Activated CD8-positive, alpha-beta memory T cell treated with anti-CD3 and anti-CD28 coated beads, Interleukin-2, amount 10 ng/mL, durations not matched to agents 7 days and 5 days (primary cell): ENCODE data around the gene PDZD2. TPM values are rescaled to one million over a fixed set of nuclear protein-coding genes. Genes with fewer than 3 reads are reported as not detected.

Experiments
- ATAC-seq: fragments of 150-1000 bp; cut with Tn5 transposase; one replicate; pipeline ENCODE4 v1.10.0; 2021; ENCODE audit warnings: moderate library complexity
- CTCF ChIA-PET: fragments of 350-600 bp; sonication (Branson Sonifier 250); formaldehyde crosslinking; loops from one replicate; lab custom pipeline; 2021; ENCODE audit warnings: antibody characterized with exemption; lab: Charles Lee
- DNase-seq: peaks from one replicate; pipeline ENCODE4 v3.0.0-alpha.2; 2020
- H3K27ac Mint-ChIP-seq: one replicate; pipeline ENCODE4 v1.8.0; 2021; ENCODE audit warnings: mild to moderate bottlenecking, mixed read lengths
- H3K27me3 Mint-ChIP-seq: one replicate; pipeline ENCODE4 v1.8.0; 2021; ENCODE audit warnings: mixed read lengths
- H3K36me3 Mint-ChIP-seq: one replicate; pipeline ENCODE4 v1.8.0; 2021; ENCODE audit warnings: mild to moderate bottlenecking, mixed read lengths
- H3K4me1 Mint-ChIP-seq: one replicate; pipeline ENCODE4 v1.8.0; 2021; ENCODE audit warnings: mixed read lengths
- H3K4me3 Mint-ChIP-seq: one replicate; pipeline ENCODE4 v1.8.0; 2021; ENCODE audit warnings: mild to moderate bottlenecking, moderate library complexity, mixed read lengths
- H3K9me3 Mint-ChIP-seq: one replicate; pipeline ENCODE4 v1.8.0; 2022; ENCODE audit warnings: low read depth, mixed read lengths
- total RNA-seq, 2 experiments: library from RNA; stranded (reverse); gene quantifications; one replicate each; pipeline ENCODE4 v1.2.3, GENCODE V29; 2021

The PDZD2 gene
- total RNA-seq, 2 experiments from 2014 or later, result not detected

DNA sequence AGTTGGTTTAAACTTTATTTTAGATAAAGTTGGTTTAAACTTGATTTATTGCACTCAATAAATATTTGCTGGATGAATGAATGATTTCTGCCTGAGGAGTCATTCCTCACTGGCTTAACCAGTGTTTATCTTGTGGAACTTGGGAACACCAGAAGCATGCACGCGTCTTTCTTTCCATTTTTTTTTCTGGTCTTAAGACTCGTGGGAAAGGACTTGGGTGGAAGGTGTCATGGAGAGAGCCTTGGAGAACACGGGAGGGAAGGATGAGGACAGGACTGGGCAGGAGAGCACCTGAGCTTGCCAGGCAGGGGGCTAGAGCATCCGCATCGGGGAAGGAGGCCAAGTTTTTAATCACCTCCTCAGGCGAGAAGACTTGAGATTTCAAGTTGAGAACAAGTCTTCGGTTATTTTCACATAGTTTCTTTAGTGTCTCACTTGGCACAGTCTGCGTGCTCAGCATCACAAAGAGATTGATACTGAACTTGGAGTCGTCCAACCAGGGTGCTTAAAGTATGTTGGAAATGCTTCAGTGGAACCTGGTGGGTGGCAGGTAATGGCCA is 144.2 kb downstream of the PDZD2 start:
- no peak for ATAC-seq
- Mint-ChIP-seq H3K27me3 (no peaks in the 10 kb centered on the region), H3K4me1 (no peaks in the 10 kb centered on the region), H3K36me3 (no peaks in the 10 kb centered on the region), H3K9me3 (no peaks in the 10 kb centered on the region), H3K27ac (no peak overlapping the region), H3K4me3 (no peak overlapping the region)
- DNase-seq, result no peak
- CTCF ChIA-PET, result no interaction called here

DNA sequence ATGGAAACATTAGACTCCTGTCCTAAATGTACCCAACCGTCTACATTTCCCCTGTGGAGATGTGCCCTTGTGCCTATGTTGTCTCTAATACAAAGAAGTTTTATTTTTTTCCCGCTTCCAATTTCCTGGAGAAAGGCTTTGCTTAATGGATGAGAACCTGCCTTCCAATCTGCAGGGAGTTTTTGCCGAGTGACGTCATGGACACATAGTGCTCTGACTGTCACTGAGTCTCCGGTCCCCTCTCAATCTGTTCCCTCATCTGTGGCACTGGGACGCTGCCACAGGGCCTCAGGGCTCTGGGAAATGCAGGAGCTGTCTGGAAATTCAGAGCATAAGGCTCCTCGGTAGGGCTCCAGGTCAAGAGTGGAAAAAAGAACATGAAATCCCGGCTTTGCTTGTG is 144.8 kb downstream of the PDZD2 start:
- no peaks in the 10 kb centered on the region for H3K27me3 Mint-ChIP-seq
- CTCF ChIA-PET, result no interaction called here
- no peak overlapping the region for H3K4me3 Mint-ChIP-seq
- ATAC-seq (no peak), DNase-seq (no peak)
- no peaks in the 10 kb centered on the region for H3K4me1 Mint-ChIP-seq
- H3K27ac Mint-ChIP-seq, result no peak overlapping the region
- H3K36me3 Mint-ChIP-seq, result no peaks in the 10 kb centered on the region
- no peaks in the 10 kb centered on the region for H3K9me3 Mint-ChIP-seq

DNA sequence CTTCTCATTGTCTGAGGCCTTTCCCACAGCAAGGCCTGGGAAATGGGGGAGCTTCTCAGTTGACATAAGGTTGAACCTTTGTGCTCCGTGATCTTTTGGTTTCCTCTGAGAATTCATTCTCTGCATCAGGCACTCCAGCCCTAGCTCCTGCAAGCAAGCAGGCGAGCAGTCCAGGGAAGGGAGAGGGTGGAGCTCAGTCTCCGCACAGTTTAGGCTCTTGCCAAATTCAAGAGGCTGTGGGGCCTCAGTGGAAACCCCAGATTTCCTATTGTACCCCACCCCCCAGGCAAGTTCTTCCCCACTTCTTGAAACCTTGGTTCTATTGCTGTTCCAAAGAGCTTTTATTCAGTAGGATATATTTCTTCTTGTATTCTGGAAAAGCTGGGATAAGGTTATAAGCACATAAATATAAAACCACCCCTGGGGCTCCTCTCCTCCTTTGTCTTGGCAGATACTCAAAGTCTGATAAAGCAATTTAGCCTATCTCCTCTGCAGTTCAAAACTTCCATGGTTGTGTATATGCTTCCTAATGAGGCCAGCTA is 147.2 kb downstream of the PDZD2 start:
- CTCF ChIA-PET, result no interaction called here
- ATAC-seq, result no peak

DNA sequence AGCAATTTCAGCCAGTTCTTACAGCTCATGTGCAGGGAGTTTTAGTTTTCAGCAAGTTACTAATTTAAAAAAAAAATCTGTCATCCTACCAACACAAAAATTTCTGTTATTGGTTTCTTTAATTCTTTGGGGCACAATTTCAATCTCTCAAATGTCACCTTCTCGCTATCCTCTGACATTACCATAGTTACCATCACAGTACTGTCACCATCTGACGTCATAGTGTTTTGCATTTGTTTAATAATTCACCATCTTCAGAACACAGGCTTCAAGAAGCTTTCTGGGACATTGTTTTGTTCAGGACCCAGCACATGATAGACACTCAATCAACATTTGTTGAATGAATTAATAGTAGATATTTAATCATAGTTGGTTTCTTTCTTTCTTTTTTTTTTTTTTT is 155.1 kb downstream of the PDZD2 start:
- Mint-ChIP-seq H3K4me3 (no peak overlapping the region), H3K9me3 (no peaks in the 10 kb centered on the region), H3K4me1 (no peaks in the 10 kb centered on the region), H3K27ac (no peak overlapping the region), H3K36me3 (no peaks in the 10 kb centered on the region), H3K27me3 (no peaks in the 10 kb centered on the region)
- DNase-seq, result no peak
- ATAC-seq, result no peak
- CTCF ChIA-PET, result no interaction called here

More for the DNA sequence above, 147.2 kb downstream of the PDZD2 start:
- Mint-ChIP-seq H3K4me3 (no peak overlapping the region), H3K27me3 (no peaks in the 10 kb centered on the region), H3K27ac (no peak overlapping the region), H3K9me3 (no peaks in the 10 kb centered on the region), H3K4me1 (no peaks in the 10 kb centered on the region), H3K36me3 (no peaks in the 10 kb centered on the region)
- no peak for DNase-seq

DNA sequence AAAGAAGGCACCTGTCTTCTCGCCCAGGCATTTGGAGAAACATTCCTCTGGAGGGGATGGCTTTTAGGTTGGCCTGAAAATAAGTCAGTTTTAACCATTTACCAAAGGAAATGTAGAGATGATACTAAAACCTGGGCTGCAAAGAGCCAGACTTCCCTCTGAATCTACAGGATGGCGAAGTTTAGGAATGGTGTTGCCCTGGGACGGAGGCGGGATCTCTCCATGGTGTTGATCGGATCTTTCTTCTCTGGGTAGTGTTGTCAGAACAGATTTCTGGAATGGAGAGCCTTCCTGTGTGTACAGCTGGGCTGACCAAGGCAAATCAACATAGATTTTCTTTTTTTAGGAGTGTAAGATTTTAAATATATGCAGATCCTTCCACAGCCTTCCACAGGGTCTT is 159.2 kb downstream of the PDZD2 start:
- peaks cover 3% of the 10 kb centered on the region for H3K4me1 Mint-ChIP-seq
- H3K27me3 Mint-ChIP-seq, result no peaks in the 10 kb centered on the region
- CTCF ChIA-PET, result no interaction called here
- H3K27ac Mint-ChIP-seq, result no peak overlapping the region
- H3K36me3 Mint-ChIP-seq, result no peaks in the 10 kb centered on the region
- no peaks in the 10 kb centered on the region for H3K9me3 Mint-ChIP-seq
- H3K4me3 Mint-ChIP-seq, result no peak overlapping the region
- ATAC-seq (no peak), DNase-seq (no peak)

DNA sequence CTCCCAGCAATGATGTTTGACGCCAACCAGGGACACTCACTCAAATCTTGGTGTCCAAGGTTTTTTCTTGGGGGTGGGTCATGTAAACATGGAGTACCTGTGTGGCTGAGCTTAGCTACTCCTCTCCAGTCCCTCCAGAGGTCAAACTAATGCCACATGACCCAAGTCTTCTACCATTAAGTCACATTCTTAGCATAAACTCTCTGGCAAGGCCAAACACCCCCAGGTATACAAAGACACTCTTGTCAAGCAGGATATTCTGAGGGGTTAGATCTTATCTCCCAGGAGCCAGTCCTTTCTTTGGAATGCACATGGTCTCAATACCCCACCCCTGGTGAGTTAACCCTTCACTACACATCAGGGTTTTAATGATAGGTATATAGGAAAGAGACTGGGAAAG is 161.4 kb downstream of the PDZD2 start:
- ATAC-seq (no peak), DNase-seq (no peak)
- Mint-ChIP-seq H3K36me3 (no peaks in the 10 kb centered on the region), H3K4me3 (no peak overlapping the region), H3K4me1 (peaks cover 3% of the 10 kb centered on the region), H3K27me3 (no peaks in the 10 kb centered on the region), H3K27ac (no peak overlapping the region), H3K9me3 (no peaks in the 10 kb centered on the region)
- CTCF ChIA-PET, result no interaction called here

DNA sequence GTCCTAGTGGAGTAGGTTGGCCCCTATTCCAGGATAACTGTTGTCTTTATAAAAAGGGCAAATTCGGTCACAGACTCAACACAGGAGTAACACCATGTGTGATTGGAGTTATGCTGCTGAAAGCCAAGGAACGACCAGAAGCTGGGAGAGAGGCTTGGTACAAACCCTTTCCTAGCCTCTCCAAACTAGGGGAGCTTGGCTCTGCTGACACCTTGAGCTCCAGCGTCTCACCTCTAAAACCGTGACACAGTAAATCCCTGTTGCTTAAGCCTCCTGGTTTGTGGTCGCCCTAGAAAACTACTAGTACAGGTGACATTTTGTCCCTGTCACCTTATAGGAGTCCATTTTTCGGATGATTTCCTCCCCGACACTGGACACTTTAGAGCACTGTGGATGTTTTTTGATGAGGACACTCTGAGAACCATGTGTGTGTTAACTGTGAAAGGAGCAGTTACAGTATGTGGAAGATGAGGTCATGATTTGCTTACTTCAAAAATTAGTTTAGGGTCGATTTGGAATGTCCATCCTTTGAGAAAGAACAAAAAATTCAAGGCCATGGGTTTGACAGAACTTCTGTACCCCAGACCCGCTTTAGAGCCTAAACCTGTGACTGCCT is 167.0 kb downstream of the PDZD2 start:
- no peak overlapping the region for H3K27ac Mint-ChIP-seq
- CTCF ChIA-PET, result no interaction called here
- H3K4me3 Mint-ChIP-seq, result no peak overlapping the region
- H3K9me3 Mint-ChIP-seq, result no peaks in the 10 kb centered on the region
- ATAC-seq (no peak), DNase-seq (no peak)
- H3K36me3 Mint-ChIP-seq, result no peaks in the 10 kb centered on the region
- no peaks in the 10 kb centered on the region for H3K27me3 Mint-ChIP-seq
- H3K4me1 Mint-ChIP-seq, result peaks cover 3% of the 10 kb centered on the region

DNA sequence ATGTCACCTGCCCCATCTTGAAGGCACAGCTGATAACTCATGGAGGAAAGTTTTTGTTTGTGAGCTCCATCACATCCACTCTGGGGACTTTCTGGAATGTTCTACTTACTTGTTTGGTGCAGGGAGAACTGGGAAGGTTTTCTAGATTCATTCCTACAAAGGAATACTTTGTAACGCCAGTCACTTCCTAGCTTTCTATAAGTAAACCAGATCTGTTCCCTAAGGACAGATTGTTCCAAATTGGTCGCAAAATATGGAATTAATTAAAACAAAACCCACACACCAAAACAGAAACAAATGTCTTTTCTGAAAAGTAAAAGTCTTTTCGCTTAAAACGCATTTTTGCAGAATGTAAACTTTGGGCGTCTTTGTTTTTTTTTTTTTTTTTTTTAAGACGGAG is 167.6 kb downstream of the PDZD2 start:
- CTCF ChIA-PET, result no interaction called here
- H3K27ac Mint-ChIP-seq, result no peak overlapping the region
- H3K4me1 Mint-ChIP-seq, result no peaks in the 10 kb centered on the region
- H3K4me3 Mint-ChIP-seq, result no peak overlapping the region
- no peaks in the 10 kb centered on the region for H3K27me3 Mint-ChIP-seq
- no peaks in the 10 kb centered on the region for H3K36me3 Mint-ChIP-seq
- no peaks in the 10 kb centered on the region for H3K9me3 Mint-ChIP-seq
- ATAC-seq (no peak), DNase-seq (no peak)

DNA sequence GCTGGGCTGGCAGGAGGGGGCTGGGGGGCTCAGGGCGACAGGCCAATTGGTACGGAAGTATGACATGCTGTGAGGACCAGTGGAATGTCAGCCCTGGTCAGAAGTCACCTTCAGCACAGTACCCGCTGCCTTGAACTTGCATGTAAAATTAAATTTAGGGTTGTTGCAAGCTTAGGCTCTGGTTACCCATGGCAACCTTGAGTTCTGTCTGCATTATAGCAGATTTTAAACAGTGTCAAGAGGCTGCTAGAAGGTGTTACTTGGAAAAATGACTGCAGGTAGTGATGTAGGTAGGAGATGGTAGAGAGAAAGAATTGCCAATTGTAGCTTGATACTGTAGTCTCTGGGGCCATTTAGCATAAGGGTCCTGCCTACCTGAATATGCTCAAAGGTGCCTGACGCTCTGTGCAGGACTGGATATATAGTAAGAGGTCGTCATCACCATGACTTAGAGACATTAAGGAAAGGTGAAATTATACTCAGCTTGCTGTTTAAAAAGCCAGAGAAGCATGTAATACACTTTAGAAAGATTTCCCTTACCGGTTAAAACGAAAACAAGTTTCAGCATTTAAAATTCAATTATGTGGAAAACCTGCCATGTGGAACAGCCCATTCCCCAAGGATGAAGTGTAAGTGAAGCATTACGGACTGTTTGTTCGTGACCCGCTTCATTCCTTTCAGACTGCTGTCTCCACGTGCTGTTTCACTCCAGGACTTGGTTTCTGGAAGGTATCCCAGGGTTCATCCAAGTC is 169.0 kb downstream of the PDZD2 start:
- no peak for ATAC-seq
- Mint-ChIP-seq H3K36me3 (no peaks in the 10 kb centered on the region), H3K27me3 (no peaks in the 10 kb centered on the region), H3K9me3 (no peaks in the 10 kb centered on the region), H3K27ac (no peak overlapping the region), H3K4me3 (no peak overlapping the region), H3K4me1 (no peaks in the 10 kb centered on the region)
- CTCF ChIA-PET, result no interaction called here
- DNase-seq, result no peak

DNA sequence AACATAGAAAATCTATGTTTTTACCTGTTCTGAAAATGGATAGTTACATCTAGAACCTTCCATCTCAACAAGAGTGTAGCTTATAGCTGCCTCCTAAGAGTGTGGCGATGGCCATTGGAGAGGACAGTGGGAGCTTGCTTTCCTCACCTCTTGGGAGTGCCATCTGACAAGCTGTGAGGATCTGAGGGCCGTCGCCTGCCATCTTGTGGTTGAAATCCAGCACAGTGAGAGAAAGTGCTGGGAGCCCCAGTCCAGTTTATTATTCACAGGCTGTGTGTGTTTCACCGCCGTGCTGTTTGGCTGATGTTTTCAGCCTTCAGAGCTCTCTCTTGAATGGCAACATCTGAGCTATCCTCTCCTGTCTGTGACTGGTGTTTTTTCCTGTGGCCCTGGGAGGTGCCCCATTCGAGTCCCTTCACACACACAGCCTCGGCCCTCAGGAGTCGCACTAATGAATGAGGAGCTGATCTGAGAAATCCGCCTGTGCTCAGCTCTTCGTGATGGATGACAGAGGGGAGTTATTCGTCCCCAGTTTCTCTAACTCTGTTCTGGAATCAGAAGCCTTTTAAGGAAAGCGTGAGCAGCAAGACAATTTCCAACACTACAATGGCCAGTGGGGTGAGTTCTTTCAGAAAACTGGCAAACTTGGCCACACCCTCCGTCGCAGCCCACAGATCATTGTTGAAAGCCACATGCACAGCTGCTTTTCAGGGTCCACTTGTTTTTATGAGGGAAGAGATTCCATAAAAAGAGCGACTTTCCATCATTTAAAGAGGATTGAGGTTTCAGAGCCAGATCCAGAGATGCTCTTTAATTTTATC is 170.3 kb downstream of the PDZD2 start:
- no peaks in the 10 kb centered on the region for H3K4me1 Mint-ChIP-seq
- H3K27me3 Mint-ChIP-seq, result no peaks in the 10 kb centered on the region
- H3K36me3 Mint-ChIP-seq, result no peaks in the 10 kb centered on the region
- no peaks in the 10 kb centered on the region for H3K9me3 Mint-ChIP-seq
- ATAC-seq (no peak), DNase-seq (no peak)
- no peak overlapping the region for H3K4me3 Mint-ChIP-seq
- CTCF ChIA-PET, result no interaction called here
- H3K27ac Mint-ChIP-seq, result no peak overlapping the region

DNA sequence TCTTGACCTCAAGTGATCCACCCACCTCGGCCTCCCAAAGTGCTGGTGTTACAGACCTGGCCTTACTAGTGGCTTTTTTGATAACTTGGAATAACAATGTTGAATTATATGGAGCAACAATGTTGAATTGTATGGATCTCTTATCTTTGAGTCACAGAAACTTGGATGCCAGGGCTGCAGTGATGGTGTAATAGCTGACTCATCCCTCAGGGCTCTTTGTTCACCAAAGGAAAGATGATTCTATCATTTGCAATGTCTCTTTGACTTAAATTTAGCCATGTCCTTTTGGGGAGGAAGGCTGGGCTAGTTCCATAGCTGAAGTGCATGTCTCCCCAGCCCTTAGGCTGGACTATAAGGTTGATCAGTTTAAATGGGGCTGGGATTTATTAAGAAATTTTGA is 172.3 kb downstream of the PDZD2 start:
- no peaks in the 10 kb centered on the region for H3K27me3 Mint-ChIP-seq
- no peak overlapping the region for H3K27ac Mint-ChIP-seq
- H3K36me3 Mint-ChIP-seq, result no peaks in the 10 kb centered on the region
- H3K4me1 Mint-ChIP-seq, result no peaks in the 10 kb centered on the region
- CTCF ChIA-PET, result interaction anchor here (0.6 kb wide), 1 partner anchor 268 kb away, joined by 4 read pairs; no protein-coding TSS in a partner anchor
- H3K9me3 Mint-ChIP-seq, result no peaks in the 10 kb centered on the region
- no peak overlapping the region for H3K4me3 Mint-ChIP-seq
- ATAC-seq (no peak), DNase-seq (no peak)

DNA sequence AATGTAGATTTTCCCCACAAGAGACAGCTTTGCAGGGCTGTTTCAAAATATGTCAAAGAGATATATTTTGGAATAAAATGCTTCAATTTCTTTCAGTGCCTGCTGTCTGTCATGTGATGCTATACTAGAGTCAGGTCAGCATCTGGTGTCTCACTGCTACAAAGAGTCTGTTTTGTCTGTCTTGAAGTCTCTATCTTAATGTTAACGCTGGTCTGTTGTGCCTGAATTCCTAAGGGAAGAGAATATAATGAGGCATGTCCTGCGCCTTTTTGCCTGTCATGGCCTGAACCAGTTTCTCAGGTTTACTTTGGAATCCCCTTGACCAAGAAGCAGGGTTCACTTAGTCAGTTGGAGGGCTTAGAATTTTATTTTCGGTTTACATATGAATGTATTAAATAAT is 176.4 kb downstream of the PDZD2 start:
- no peaks in the 10 kb centered on the region for H3K9me3 Mint-ChIP-seq

DNA sequence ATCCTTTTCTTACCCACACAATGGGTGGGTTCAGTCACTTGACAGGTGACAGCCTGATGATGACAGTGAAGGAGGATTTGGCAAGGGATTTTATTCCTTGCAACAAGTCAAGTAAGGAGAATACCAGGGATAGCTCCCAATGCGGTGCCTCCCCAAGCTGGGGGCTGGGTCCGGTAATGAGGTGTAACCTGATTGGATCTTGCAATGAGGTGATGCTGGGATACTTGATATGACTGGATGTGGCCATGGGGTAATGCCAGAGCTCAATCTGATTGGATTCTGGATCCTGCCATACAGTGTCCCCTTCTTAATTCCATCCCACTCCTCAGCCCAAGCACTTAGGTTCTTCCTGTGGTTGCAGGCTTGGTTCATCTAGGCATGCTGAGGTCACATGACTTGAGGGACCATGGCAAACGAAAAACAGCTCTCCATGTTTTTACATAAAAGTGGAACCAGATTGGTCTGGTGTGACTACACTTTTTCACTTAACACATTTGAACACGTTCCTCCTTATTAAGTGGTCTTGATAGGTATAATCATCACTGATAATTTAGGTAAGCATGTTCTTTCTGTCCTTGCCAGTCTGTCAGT is 181.1 kb downstream of the PDZD2 start:
- Mint-ChIP-seq H3K27ac (no peak overlapping the region), H3K4me3 (no peak overlapping the region), H3K9me3 (no peaks in the 10 kb centered on the region), H3K4me1 (no peaks in the 10 kb centered on the region), H3K27me3 (peaks cover 7% of the 10 kb centered on the region), H3K36me3 (no peaks in the 10 kb centered on the region)
- ATAC-seq, result no peak
- CTCF ChIA-PET, result no interaction called here
- DNase-seq, result no peak

More for the DNA sequence above, 176.4 kb downstream of the PDZD2 start:
- no peaks in the 10 kb centered on the region for H3K36me3 Mint-ChIP-seq
- no peaks in the 10 kb centered on the region for H3K4me1 Mint-ChIP-seq
- DNase-seq, result no peak
- CTCF ChIA-PET, result no interaction called here
- H3K27ac Mint-ChIP-seq, result no peak overlapping the region
- H3K4me3 Mint-ChIP-seq, result no peak overlapping the region
- H3K27me3 Mint-ChIP-seq, result no peaks in the 10 kb centered on the region
- ATAC-seq, result no peak
